ENCODE data around the gene CEP78.

The CEP78 gene

GRCh38 chr9:78306222-78307076 lies 70.6 kb downstream of the CEP78 start:
- DNase-seq (ENCODE audit: low read depth in 1 of 2, low spot score in 1 of 2) = no peak

- DNase-seq (ENCODE audit: low read depth in 1 of 2, low spot score in 1 of 2) = no peak
These were observed 71.5 kb downstream of the CEP78 start for GRCh38 chr9:78307360-78307759.

DNA sequence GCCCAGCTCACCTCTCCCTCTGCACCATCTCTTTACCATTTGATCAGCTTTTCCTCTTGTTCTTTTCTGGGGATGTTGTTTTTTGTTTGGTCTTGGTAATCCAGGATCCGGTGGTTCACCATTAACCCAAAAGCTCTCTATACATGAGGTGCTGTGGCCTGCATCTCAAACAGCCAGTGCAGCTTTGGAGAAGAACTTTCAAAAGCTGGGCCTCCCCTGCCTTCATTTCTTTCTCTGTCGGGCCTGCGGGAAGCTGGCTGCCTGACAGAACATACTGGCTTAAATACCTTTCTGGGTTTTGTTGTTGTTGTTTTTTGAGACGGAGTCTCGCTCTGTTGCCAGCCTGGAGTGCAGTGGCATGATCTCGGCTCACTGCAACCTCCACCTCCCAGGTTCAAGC lies 73.2 kb downstream of the CEP78 start:
- DNase-seq (ENCODE audit: low read depth in 1 of 2, low spot score in 1 of 2) = no peak

- DNase-seq (ENCODE audit: low read depth in 1 of 2, low spot score in 1 of 2) = no peak
These were observed 75.2 kb downstream of the CEP78 start for GRCh38 chr9:78311075-78311474.

- DNase-seq (ENCODE audit: low read depth in 1 of 2, low spot score in 1 of 2) = no peak
These were observed 76.1 kb downstream of the CEP78 start for GRCh38 chr9:78311886-78312524.

DNA sequence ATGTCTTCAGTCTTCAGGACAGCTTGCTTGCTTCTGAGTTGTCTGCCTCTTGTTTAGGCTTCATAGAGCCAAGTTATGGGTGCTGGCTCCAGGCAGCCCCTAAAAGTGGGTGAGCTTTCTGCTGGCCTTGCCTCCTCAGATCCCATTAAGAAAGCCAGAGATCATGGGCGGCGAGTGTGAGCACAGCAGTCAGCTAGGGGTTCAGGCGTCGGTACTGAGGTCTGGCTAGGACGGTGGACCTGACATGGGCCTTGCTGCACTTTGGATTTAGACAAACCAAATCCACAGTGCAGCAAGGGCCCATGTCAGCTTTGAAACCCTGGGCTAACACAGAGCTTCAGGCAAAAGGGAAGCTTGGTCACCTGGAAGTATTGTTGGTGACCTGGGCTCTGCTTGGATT lies 78.7 kb downstream of the CEP78 start:
- DNase-seq (ENCODE audit: low read depth in 1 of 2, low spot score in 1 of 2) = no peak

- DNase-seq (ENCODE audit: low read depth in 1 of 2, low spot score in 1 of 2) = no peak
These were observed 79.3 kb downstream of the CEP78 start for GRCh38 chr9:78314953-78315870.

- DNase-seq (ENCODE audit: low read depth in 1 of 2, low spot score in 1 of 2) = no peak
These were observed 80.5 kb downstream of the CEP78 start for GRCh38 chr9:78316166-78316892.

DNA sequence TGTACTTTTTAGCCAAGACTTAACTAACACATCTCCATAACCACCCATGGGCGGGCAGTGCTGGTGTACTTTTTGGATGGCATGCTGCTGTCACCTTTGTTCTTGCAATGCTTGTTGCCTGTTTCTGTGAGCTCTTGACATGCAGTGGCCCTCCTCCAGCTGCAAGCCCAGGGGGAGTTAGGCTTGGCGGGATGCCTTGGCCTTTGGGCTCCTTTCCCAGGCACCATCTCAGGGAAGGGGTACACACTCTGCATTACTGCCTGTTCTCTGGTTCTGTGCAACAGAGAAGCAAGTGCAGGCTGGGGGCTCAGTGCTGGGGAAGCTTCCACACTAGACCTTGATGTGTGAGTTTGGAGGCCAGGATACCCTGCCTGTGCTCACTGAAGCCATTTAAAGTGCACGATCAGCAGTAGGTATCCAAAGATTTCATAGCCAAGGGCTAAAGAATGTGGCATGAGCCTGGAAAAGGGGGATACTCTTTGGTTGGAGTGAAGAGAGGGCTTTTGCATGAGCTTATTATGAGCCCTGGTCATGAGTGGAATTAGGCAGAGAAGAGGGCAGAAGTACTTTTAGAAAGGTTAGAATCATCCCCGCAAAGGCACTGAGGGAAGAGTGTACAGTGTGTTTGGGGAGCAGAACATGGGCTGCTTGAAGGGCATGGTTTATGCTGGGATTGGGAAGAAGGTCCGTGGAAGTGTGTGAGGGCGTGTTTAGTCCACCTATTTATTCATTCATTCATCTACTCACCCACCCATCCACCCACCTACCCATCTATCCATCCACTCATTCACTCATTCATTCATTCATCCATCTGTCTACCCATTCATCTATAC lies 83.5 kb downstream of the CEP78 start:
- DNase-seq (ENCODE audit: low read depth in 1 of 2, low spot score in 1 of 2) = no peak

- no peak for DNase-seq (ENCODE audit: low read depth in 1 of 2, low spot score in 1 of 2)
These were observed 84.3 kb downstream of the CEP78 start for GRCh38 chr9:78320030-78320693.

DNA sequence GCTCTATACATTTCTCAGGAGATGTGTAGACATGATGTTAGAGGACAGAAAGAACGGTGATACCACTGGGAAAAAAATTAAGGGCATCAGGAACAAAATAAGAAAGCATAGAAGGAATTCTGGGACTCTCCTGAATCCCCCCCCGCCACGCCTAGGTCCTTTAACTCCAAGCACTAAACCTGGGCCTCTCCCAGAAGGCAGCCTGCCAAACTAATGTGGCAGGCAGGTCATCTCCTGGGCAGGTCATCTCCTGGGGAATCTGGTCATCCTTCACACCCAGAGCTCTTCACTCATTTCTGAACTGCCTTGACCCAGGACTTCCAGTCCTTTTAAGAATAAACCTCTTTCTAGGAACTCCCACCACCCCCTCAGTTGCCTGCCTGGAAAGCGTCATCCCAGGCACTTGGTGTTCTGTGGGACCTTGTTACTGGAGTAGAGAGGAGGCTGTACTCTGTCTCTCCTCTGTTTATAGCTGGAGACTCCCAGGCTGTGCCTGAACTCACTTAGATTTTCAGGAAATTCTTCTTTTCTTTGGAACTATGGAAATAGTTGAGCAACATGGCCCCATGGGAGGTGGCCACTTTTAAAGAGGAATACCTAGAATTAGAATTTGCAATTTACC lies 85.1 kb downstream of the CEP78 start:
- no peak for DNase-seq (ENCODE audit: low read depth in 1 of 2, low spot score in 1 of 2)

- DNase-seq (ENCODE audit: low read depth in 1 of 2, low spot score in 1 of 2) = no peak
These were observed 85.6 kb downstream of the CEP78 start for GRCh38 chr9:78321505-78321904.

GRCh38 chr9:78324068-78324650 lies 88.3 kb downstream of the CEP78 start:
- no peak for DNase-seq (ENCODE audit: low read depth in 1 of 2, low spot score in 1 of 2)

DNA sequence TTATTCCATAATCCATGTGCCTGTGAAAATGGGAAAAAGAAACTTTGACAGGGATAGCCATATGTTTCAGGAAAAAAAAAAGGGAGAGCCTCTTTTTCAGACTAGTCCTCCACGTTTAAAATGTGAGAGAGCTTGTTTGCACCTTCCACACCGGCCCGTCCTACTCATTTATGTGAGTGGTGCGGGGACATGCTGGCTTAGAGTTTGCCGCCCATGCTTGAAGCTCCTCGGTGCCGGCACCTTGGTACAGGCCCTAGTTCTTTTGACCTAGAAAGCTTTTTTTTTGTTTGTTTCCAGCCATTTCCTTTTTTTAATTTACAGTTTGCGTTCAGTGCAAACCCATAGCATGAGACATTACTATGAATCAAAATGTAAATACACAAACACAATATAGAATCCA lies 88.8 kb downstream of the CEP78 start:
- DNase-seq (ENCODE audit: low read depth in 1 of 2, low spot score in 1 of 2) = no peak

- DNase-seq (ENCODE audit: low read depth in 1 of 2, low spot score in 1 of 2) = no peak
These were observed 89.5 kb downstream of the CEP78 start for GRCh38 chr9:78325343-78325742.

DNA sequence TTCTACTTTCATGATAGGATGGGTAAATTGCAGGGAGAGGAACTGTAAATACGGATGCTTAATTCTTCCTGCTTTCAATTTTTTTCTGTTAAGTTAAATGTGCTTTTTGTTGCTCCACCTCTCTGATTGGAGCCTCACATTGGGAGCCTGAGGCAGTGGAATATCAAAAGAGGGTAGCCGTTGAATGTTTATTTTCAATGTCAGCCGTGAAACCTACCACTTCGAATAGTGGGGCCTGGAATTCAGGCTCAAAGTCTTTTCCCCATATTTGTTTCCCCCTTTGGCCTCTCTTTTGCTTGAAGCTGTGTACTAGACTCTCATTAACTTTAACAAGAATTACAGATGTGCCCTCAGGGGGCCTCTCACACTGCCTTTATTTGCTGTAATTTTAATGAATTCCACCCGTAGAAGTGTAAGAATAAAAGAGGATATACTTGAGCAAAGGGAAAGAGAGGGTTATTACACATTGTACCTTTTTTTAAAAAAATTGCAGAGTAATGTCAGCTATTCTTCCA lies 90.0 kb downstream of the CEP78 start:
- DNase-seq (ENCODE audit: low read depth in 1 of 2, low spot score in 1 of 2) = no peak

- DNase-seq (ENCODE audit: low read depth in 1 of 2, low spot score in 1 of 2) = no peak
These were observed 90.7 kb downstream of the CEP78 start for GRCh38 chr9:78326564-78326963.

Measured in activated CD4-positive, alpha-beta T cell treated with anti-CD3 and anti-CD28 coated beads, Interleukin-2, amount 50 U/mL, for 24 hours (primary cell).